H9 (cell line): ENCODE data around the gene TJP3. TPM values are rescaled to one million over a fixed set of nuclear protein-coding genes. Genes with fewer than 3 reads are reported as not detected.

Source experiments
- DNase-seq: peaks from one replicate; pipeline ENCODE4 v3.0.0-alpha.2; 2017
- H2AFZ ChIP-seq: one replicate; pipeline ENCODE4 v1.6.1; 2013; ENCODE audit warnings: mild to moderate bottlenecking, low read length, control low read depth, moderate library complexity
- H2AK5ac ChIP-seq: 2 replicates; pipeline ENCODE4 v1.6.1; 2013; ENCODE audit warnings: low read length, control low read depth, mixed read lengths; ENCODE audit not compliant: insufficient read length
- H2BK120ac ChIP-seq: one replicate; pipeline ENCODE4 v1.6.1; 2013; ENCODE audit warnings: low read depth, mild to moderate bottlenecking, low read length, control low read depth, inconsistent platforms; ENCODE audit not compliant: poor library complexity, severe bottlenecking
- H2BK12ac ChIP-seq: 2 replicates; pipeline ENCODE4 v1.6.1; 2013; ENCODE audit warnings: low read length, control low read depth, mixed read lengths, low read depth; ENCODE audit not compliant: insufficient read length
- H2BK15ac ChIP-seq: 2 replicates; pipeline ENCODE4 v1.6.1; 2013; ENCODE audit warnings: low read depth, low read length, control low read depth
- H2BK20ac ChIP-seq: one replicate; pipeline ENCODE4 v1.6.1; 2013; ENCODE audit warnings: low read depth, mild to moderate bottlenecking, low read length, control low read depth, inconsistent platforms; ENCODE audit not compliant: poor library complexity, severe bottlenecking
- H2BK5ac ChIP-seq: 2 replicates; pipeline ENCODE4 v1.6.1; 2013; ENCODE audit warnings: low read length, control low read depth, mixed read lengths; ENCODE audit not compliant: insufficient read length
- H3K14ac ChIP-seq: 2 replicates; pipeline ENCODE4 v1.6.1; 2013; ENCODE audit warnings: low read length, control low read depth; ENCODE audit not compliant: insufficient read depth
- H3K18ac ChIP-seq: 2 replicates; pipeline ENCODE4 v1.6.1; 2013; ENCODE audit warnings: low read depth, mild to moderate bottlenecking, mixed read lengths, low read length, control low read depth; ENCODE audit not compliant: insufficient read length
- H3K23ac ChIP-seq: 2 replicates; pipeline ENCODE4 v1.6.1; 2013; ENCODE audit warnings: low read length, control low read depth, mixed read lengths, low read depth; ENCODE audit not compliant: insufficient read length
- H3K23me2 ChIP-seq: 2 replicates; pipeline ENCODE4 v1.6.1; 2013; ENCODE audit warnings: low read depth, mild to moderate bottlenecking, mixed read lengths, low read length, control low read depth; ENCODE audit not compliant: insufficient read length, poor library complexity, severe bottlenecking
- H3K27ac ChIP-seq: 2 replicates; pipeline ENCODE4 v1.5.1; 2013; ENCODE audit warnings: low read length, control low read depth, mixed read lengths, low read depth; ENCODE audit not compliant: insufficient read length
- H3K27me3 ChIP-seq: 2 replicates; pipeline ENCODE4 v1.6.1; 2013; ENCODE audit warnings: low read length, control low read depth, inconsistent platforms; ENCODE audit not compliant: insufficient read depth
- H3K4ac ChIP-seq: 2 replicates; pipeline ENCODE4 v1.6.1; 2013; ENCODE audit warnings: low read depth, mild to moderate bottlenecking, control low read depth, inconsistent platforms, low read length, moderate library complexity
- H3K4me1 ChIP-seq: 2 replicates; pipeline ENCODE4 v1.6.1; 2013; ENCODE audit warnings: low read length, control low read depth, inconsistent platforms; ENCODE audit not compliant: insufficient read depth
- H3K4me2 ChIP-seq: 2 replicates; pipeline ENCODE4 v1.6.1; 2013; ENCODE audit warnings: low read length, control low read depth, mixed read lengths; ENCODE audit not compliant: insufficient read length, insufficient read depth
- H3K56ac ChIP-seq: 2 replicates; pipeline ENCODE4 v1.6.1; 2013; ENCODE audit warnings: low read depth, mild to moderate bottlenecking, mixed read lengths, low read length, control low read depth; ENCODE audit not compliant: insufficient read length
- H3K79me1 ChIP-seq: 2 replicates; pipeline ENCODE4 v1.6.1; 2013; ENCODE audit warnings: low read depth, mild to moderate bottlenecking, moderate library complexity, low read length, control low read depth, inconsistent platforms; ENCODE audit not compliant: insufficient read depth, poor library complexity, severe bottlenecking
- H3K79me2 ChIP-seq: 2 replicates; pipeline ENCODE4 v1.6.1; 2013; ENCODE audit warnings: low read length, control low read depth, inconsistent platforms; ENCODE audit not compliant: insufficient read depth
- H3K9ac ChIP-seq: 2 replicates; pipeline ENCODE4 v1.6.1; 2013; ENCODE audit warnings: low read length, control low read depth, mixed read lengths; ENCODE audit not compliant: insufficient read length; ENCODE audit errors: extremely low read depth
- H3K9me3 ChIP-seq: one replicate; pipeline ENCODE4 v1.6.1; 2013; ENCODE audit warnings: low read depth, low read length, inconsistent platforms; ENCODE audit not compliant: control insufficient read depth
- H3T11ph ChIP-seq: one replicate; pipeline ENCODE4 v1.6.1; 2013; ENCODE audit warnings: mild to moderate bottlenecking, low read length, control low read depth, inconsistent platforms
- H4K20me1 ChIP-seq: one replicate; pipeline ENCODE4 v1.6.1; 2013; ENCODE audit not compliant: control insufficient read depth, insufficient read length, insufficient read depth
- H4K5ac ChIP-seq: 2 replicates; pipeline ENCODE4 v1.6.1; 2013; ENCODE audit warnings: low read depth, mild to moderate bottlenecking, mixed read lengths, low read length, control low read depth; ENCODE audit not compliant: insufficient read length
- H4K8ac ChIP-seq: replicated peaks from 2 replicates; pipeline ENCODE4 v1.6.1; 2013; ENCODE audit warnings: low read length, control low read depth, mixed read lengths, low read depth; ENCODE audit not compliant: insufficient read length
- H4K91ac ChIP-seq: 2 replicates; pipeline ENCODE4 v1.6.1; 2013; ENCODE audit warnings: low read depth, mild to moderate bottlenecking, moderate library complexity, mixed read lengths, low read length, control low read depth; ENCODE audit not compliant: insufficient read length
- H3K27ac Mint-ChIP-seq, 3 experiments: 2 replicates in 2 of 3; 3 replicates in 1 of 3; pipeline ENCODE4 v1.8.0; 2020 to 2021; ENCODE audit warnings: mixed read lengths in 3 of 3, mild to moderate bottlenecking in 1 of 3, moderate library complexity in 1 of 3
- H3K27me3 Mint-ChIP-seq: 2 replicates; pipeline ENCODE4 v1.8.0; 2021; ENCODE audit warnings: low read depth, mild to moderate bottlenecking, moderate library complexity, mixed read lengths
- H3K36me3 Mint-ChIP-seq, 3 experiments: 2 replicates in 2 of 3; 3 replicates in 1 of 3; pipeline ENCODE4 v1.8.0; 2020 to 2021; ENCODE audit warnings: low read depth in 3 of 3, mixed read lengths in 3 of 3; ENCODE audit not compliant: insufficient read depth in 1 of 3
- H3K4me1 Mint-ChIP-seq, 2 experiments: 2 replicates each; pipeline ENCODE4 v1.8.0; 2020; ENCODE audit warnings: mixed read lengths in 2 of 2
- H3K4me3 Mint-ChIP-seq, 2 experiments: 2 replicates in 1 of 2; 3 replicates in 1 of 2; pipeline ENCODE4 v1.8.0; 2020 to 2021; ENCODE audit warnings: mild to moderate bottlenecking in 2 of 2, mixed read lengths in 2 of 2, moderate library complexity in 1 of 2
- H3K9me3 Mint-ChIP-seq, 2 experiments: 2 replicates in 1 of 2; 3 replicates in 1 of 2; pipeline ENCODE4 v1.8.0; 2020; ENCODE audit warnings: mild to moderate bottlenecking in 2 of 2, mixed read lengths in 2 of 2, moderate library complexity in 1 of 2
- CTCF ChIP-seq: fragments of 200-600 bp; sonication (generic); conservative IDR thresholded peaks from 3 replicates; pipeline ENCODE4 v1.8.0; 2021; ENCODE audit warnings: antibody characterized with exemption, mild to moderate bottlenecking
- WGBS: extraction: QIAGEN DNeasy Blood & Tissue Kit; methylation state at CpG from one replicate; pipeline ENCODE4 v1.1.7; 2013; ENCODE audit warnings: missing lambda C conversion rate, low lambda C conversion rate, mixed read lengths; ENCODE audit not compliant: insufficient read length; ENCODE audit errors: extremely low coverage; 5-methylcytosine and 5-hydroxymethylcytosine counted together
- total RNA-seq: library from RNA; stranded (reverse); gene quantifications from 2 replicates; pipeline ENCODE4 v1.2.1, GENCODE V29; 2021

The TJP3 gene
- total RNA-seq, 1 experiment from 2014 or later, result 27.3 TPM

GRCh38 chr19:3768748-3769099 lies 60.5 kb downstream of the TJP3 start:
- Histone ChIP-seq H4K8ac (no peak overlapping the region), H3K79me2 (no peaks in the 10 kb centered on the region), H3K9me3 (no peaks in the 10 kb centered on the region), H3T11ph (no peak overlapping the region), H2BK15ac (no peak overlapping the region), H3K4ac (no peak overlapping the region), H3K56ac (no peak overlapping the region), H3K23me2 (no peaks in the 10 kb centered on the region), H3K14ac (no peak overlapping the region), H4K20me1 (no peaks in the 10 kb centered on the region), H3K79me1 (no peaks in the 10 kb centered on the region), H3K27ac (no peak overlapping the region), H3K23ac (no peak overlapping the region), H3K4me1 (no peaks in the 10 kb centered on the region), H2AK5ac (no peak overlapping the region), H3K4me2 (no peak overlapping the region), H3K9ac (no peak overlapping the region), H2BK5ac (no peak overlapping the region), H2BK12ac (no peak overlapping the region), H3K27me3 (no peaks in the 10 kb centered on the region), H2BK120ac (no peak overlapping the region), H3K18ac (no peak overlapping the region), H4K91ac (no peak overlapping the region), H4K5ac (no peak overlapping the region), H2BK20ac (no peak overlapping the region), H2AFZ (no peak overlapping the region)
- WGBS, result no CpG with 5 or more reads among the region's 7 CpGs
- no peaks in the 10 kb centered on the region for H3K9me3 Mint-ChIP-seq
- no peak overlapping the region for H3K4me3 Mint-ChIP-seq
- no peak for TF ChIP-seq CTCF
- peaks cover 7 to 13% of the 10 kb centered on the region in 2 experiments for H3K4me1 Mint-ChIP-seq
- H3K27me3 Mint-ChIP-seq, result no peaks in the 10 kb centered on the region
- H3K27ac Mint-ChIP-seq, result no peak overlapping the region
- peaks cover 6 to 15% (median 12%) of the 10 kb centered on the region in 3 experiments; a peak in 6 of 7 replicates for H3K36me3 Mint-ChIP-seq
- DNase-seq, result no peak
